ENCODE data around the gene SIRT2.
"Not testable (repeated sequence)": the region's sequence is repeated elsewhere in the genome, so short reads cannot be mapped to it uniquely, and the experiment has no call there.

Gene SIRT2

GRCh38 chr19:38862321-38863059, 36.9 kb downstream of the SIRT2 start:
- DNase-seq: peak; percentile 24

- DNase-seq: no peak
Measured at GRCh38 chr19:38861368-38861767, 38.0 kb downstream of the SIRT2 start.

GRCh38 chr19:38859631-38860204, 39.7 kb downstream of the SIRT2 start:
- not testable (repeated sequence) for DNase-seq

- no peak for DNase-seq
Measured at GRCh38 chr19:38856813-38857212, 42.6 kb downstream of the SIRT2 start.

GRCh38 chr19:38855751-38856150, 43.7 kb downstream of the SIRT2 start:
- DNase-seq: not testable (repeated sequence)

- not testable (repeated sequence) for DNase-seq
Measured at GRCh38 chr19:38854961-38855360, 44.5 kb downstream of the SIRT2 start.

- DNase-seq: no peak
Measured at GRCh38 chr19:38853214-38853613, 46.2 kb downstream of the SIRT2 start.

- peak; percentile 81 for DNase-seq
Measured at GRCh38 chr19:38852231-38853044, 47.0 kb downstream of the SIRT2 start.

- peak; percentile 97 for DNase-seq
Measured at GRCh38 chr19:38851622-38852230, 47.7 kb downstream of the SIRT2 start.

GRCh38 chr19:38850976-38851621, 48.3 kb downstream of the SIRT2 start:
- DNase-seq: no peak

GRCh38 chr19:38850436-38850975, 48.9 kb downstream of the SIRT2 start:
- DNase-seq: no peak

- DNase-seq: peak; percentile 100
Measured at GRCh38 chr19:38849860-38850435, 49.5 kb downstream of the SIRT2 start, which contains the start of gene HNRNPL. TSS of gene HNRNPL (minus strand) at chr19:38849986. CDS start at chr19:38849966, 20 bp downstream.

GRCh38 chr19:38849147-38849859, 50.1 kb downstream of the SIRT2 start:
- peak; percentile 99 for DNase-seq

GRCh38 chr19:38848299-38849146, 50.9 kb downstream of the SIRT2 start:
- DNase-seq: peak; percentile 53

GRCh38 chr19:38846097-38846496, 53.3 kb downstream of the SIRT2 start:
- no peak for DNase-seq

- DNase-seq: no peak
Measured at GRCh38 chr19:38845374-38846024, 53.9 kb downstream of the SIRT2 start.

- DNase-seq: no peak
Measured at GRCh38 chr19:38844093-38844686, 55.2 kb downstream of the SIRT2 start.

- DNase-seq: no peak
Measured at GRCh38 chr19:38843175-38843758, 56.2 kb downstream of the SIRT2 start.
